Ramos (cell line): Measurements from ENCODE around the gene HMG20A.

Experiments
- in situ Hi-C: fragments of 300-500 bp; cut with MboI; formaldehyde crosslinking; loops from one replicate; pipeline ENCODE4 v1.14.3; 2022; ENCODE audit warnings: low sequenced_read_pairs; ENCODE audit not compliant: unreplicated experiment

HMG20A gene

DNA sequence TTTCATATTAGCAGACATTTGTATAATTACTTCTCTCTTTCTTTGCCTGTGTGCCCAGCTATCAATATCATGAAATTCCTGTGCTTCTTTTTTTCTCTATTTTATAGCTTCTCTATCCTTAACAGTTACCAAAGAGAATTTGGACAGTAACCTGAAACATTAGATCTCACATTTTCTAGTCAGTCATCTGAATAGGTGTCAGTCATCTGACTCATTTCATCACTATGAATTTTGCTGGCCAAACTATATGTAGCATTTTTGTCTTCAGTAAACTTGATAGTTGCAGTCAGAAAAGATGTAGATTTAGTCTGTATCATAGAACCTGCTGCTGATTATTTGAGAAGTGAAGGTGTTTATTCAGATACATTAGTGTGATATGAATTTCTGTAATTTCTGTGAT is 52.6 kb downstream of the HMG20A start:
- in situ Hi-C loops, result no loop called here

DNA sequence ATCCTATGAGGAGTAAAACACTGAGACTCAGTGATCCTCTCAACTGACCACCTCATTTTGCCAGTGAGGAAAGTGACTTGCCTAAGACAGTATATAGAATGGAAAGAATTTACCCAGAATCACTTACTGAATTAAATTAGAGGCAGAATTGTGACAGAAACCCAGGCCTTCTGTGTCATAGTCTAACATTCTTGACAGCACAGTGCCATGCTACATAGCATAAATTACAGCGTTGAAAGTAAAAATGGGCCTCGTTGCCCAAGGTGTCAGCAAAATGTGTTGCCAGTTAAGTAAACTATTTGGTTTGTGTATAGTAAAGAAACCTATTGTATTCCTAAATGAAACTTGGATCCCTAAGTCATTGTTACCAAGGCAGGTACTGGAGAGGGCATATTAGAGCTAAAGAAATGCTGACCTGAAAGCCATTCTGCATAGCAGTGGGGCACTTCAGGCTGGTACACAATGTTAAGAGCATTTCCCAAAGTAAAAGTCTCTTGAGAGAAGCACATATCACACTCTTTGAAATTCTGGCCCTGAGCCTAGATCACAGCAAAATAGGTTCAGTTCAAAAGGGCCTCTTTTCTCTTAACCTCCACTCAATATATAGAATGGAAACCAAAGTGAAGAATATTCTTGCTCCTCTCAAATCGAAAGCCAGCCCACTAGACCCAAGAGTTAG is 53.8 kb downstream of the HMG20A start:
- in situ Hi-C loops, result no loop called here

DNA sequence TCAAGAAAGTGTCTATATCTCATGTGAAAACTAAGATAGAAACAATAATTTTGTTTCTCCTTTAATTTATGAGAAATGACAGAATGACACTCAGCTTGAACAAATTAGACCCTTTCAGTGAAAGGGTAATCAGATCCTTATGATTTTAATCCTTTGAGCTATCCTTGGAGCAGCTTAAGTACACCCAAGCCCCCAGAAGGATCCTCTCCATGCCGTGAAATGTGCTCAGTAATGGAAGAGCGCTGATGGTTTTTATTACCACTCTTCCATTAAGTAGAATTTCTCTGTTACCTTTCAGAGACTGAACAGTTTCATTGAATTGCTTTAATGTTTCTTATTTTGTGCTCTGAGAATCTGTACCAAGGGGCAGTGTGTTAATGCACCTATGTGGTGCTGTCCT is 54.3 kb downstream of the HMG20A start:
- in situ Hi-C loops, result no loop called here

GRCh38 chr15:77475898-77476297 is 55.2 kb downstream of the HMG20A start:
- in situ Hi-C loops, result no loop called here

GRCh38 chr15:77476995-77477394 is 56.3 kb downstream of the HMG20A start:
- in situ Hi-C loops, result no loop called here

DNA sequence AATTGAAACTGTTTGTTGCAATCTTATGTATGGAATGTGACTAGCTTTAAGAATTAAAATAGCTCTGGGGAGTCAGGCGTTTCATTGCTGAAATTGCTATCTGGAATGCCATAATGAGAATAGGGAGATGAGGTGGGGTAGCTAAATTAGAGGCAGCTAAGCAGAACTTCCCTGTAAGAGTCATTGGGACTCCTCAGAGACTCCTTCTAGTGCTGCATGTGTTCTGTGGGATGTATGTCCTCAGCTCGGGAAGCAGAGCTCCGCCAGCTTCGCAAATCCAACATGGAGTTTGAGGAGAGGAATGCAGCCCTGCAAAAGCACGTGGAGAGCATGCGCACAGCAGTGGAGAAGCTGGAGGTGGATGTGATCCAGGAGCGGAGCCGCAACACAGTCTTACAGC is 57.4 kb downstream of the HMG20A start:
- in situ Hi-C loops, result no loop called here

GRCh38 chr15:77479015-77479414 is 58.3 kb downstream of the HMG20A start:
- in situ Hi-C loops, result no loop called here

DNA sequence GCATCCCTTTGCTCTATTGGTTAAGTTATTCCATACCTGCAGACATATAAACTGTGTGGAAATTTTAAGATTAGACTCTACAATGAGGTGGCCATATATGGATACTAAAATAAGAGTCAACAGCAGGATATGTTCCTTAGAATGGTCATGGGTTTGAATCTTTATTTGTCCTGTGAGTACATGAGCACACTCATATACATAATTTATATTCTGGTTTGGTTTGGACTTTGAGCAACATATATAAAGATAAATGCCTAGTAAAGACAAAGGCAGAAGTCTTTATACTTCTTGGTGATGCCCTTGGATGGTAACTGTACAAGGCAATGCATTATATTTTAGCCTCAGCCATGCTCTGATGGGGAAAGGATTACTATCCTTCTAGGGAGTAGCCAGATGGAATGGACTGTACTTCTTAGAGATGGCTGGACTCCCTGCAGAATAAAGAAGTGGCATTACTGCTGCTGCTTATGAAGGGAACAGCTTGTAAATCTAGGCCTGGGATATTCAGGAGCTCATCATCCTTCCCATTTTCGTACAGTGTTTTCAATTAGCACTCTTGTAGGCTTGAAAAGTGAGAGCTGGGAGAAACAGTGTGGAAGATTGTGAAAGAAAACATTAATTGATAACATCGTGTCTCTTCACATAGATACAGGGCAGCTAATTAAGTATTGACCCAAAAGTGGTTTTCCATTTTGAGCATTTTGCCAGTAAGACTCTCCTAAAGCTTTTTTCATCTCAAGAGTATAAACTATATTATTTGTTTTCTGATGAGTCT is 60.4 kb downstream of the HMG20A start:
- in situ Hi-C loops, result no loop called here

DNA sequence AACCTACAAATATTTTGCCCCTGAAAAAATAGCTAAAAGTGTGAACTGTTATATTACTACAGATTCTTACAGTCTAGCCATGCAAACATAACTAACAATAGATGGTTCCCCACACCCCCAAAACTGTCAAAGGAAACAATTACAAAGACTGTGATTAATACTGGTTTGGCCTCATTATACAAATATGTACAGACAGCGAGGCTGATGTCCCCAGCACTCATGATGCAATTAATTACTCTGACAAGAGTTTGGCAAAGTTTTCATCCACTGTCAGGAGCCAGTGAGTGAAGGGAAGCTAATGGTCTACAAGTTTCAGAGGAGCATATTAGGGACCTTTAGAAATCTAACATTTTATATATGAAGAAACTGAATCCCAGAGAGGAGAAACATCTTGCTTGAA is 61.0 kb downstream of the HMG20A start:
- in situ Hi-C loops, result no loop called here

DNA sequence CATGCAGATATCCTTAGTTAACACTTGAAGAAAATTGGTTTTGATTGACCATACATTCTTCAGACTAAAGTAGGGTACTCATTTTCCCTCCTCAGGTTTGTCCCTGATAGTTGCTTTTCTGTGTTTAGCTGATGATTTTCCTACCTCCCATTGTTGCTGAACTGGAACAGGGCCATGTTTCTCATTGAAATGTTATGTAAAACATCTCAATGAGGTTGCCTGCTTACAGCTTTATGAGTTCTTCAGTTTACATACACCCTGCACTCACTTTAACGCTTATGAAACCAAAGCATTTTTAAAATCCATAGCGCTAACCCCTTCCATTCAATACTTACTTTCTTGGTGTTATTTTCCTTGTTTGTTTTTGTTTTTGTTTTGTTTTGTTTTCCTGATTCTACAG is 61.9 kb downstream of the HMG20A start:
- in situ Hi-C loops, result no loop called here

- in situ Hi-C loops, result no loop called here
Measured at GRCh38 chr15:77483425-77484140, 62.9 kb downstream of the HMG20A start.

GRCh38 chr15:77484994-77485393 is 64.3 kb downstream of the HMG20A start:
- in situ Hi-C loops, result no loop called here

DNA sequence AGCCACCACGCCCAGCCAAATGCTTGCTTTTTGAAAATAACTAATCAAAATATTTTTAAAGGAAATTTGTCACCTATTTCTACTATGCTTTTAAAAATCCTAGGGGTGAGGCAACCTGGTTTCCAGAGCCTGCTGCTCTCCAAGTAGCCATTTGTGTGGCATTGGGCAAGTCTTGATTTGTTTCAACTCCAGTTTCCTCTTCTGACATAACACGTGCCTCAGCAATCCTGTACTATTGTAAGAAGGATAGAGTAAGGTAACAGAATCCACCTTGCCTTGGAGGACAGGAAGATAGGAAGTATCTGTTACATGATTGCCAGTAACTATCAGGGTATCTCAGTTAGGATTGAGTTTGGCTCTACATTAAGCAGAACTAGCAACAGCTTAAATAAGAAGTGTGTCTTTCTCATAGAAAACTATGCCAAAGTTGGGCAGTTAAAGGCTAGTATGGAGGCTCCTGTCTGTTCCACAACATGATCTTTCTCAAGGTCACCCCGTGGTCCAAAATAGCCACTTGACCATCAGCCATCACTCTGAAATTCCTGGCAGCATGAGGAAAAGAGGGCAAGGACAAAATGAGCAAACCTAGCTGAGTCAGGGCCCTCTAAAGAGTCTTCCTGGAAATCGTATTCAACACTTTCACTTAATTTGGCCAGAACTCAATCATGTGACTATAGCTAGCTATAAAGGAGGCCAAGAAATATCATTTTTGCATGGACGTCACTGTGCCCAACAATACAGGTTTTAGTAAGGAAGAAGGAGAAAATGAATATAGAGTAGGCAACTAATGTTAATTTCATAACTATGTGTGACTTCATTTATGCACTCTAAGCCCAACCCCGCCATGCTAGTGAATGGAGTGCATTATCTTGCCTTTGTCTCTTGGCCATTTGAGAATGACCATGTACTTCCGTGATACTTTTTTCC is 66.1 kb downstream of the HMG20A start:
- in situ Hi-C loops, result no loop called here

DNA sequence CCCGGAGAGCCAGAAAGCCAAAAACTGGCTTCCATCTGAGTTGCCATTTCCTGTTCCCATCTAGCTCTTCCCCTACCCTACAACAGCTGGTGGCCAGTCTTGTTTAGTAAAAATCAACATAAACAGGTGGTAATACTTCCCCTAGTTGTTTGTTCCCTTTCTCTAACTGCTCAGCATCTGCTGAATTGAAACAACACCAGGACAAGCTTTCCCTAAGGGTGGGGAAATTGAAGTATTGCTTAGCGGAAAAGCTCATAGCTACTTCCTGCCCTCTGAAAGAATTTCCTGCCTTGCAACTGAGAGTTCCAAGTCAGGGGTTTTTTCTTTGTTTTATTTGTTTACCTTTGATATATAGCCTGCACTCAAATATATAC is 66.8 kb downstream of the HMG20A start:
- in situ Hi-C loops, result no loop called here

DNA sequence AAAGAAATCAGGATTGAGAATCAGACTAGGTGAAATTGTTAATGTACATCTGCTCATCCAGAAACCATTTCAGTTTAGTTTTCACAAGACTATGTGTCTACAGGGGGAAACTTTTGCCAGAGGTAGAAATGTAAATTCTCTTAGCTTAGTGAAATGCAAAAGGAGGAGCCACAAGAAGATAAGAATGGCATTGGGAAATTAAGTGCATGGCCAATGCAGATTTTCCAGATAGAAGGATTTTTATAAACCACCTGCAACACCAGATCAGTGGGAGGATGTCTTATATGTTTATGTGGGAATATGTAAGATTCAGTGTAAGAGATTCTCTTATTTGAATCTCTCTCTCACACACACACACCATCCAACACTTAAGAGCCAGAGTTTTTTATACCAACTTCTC is 67.2 kb downstream of the HMG20A start:
- in situ Hi-C loops, result no loop called here

DNA sequence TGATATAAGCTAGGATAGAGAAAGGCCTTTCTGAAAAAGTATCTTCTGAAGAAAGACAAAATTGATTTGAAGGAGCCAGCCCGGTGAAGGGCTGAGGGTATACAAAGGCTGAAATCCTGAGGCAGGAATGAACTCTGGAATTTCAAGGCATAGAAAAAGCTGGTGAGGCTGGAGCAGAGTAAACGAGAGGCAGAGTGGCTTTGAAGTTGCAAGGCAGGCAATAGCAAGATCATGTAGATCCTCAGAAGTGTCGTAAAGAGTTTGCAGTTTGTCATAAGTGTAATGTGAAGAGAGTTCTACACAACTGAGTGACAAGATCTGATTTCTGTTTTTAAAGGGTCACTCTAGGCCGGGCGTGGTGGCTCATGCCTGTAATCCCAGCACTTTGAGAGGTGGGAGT is 69.0 kb downstream of the HMG20A start:
- in situ Hi-C loops, result loop anchor here (5.0 kb wide), 1 partner anchor 372 kb away; no protein-coding TSS in a partner anchor

GRCh38 chr15:77493324-77493907 is 72.7 kb downstream of the HMG20A start:
- in situ Hi-C loops, result loop anchor here (5.0 kb wide), 1 partner anchor 376 kb away; no protein-coding TSS in a partner anchor

DNA sequence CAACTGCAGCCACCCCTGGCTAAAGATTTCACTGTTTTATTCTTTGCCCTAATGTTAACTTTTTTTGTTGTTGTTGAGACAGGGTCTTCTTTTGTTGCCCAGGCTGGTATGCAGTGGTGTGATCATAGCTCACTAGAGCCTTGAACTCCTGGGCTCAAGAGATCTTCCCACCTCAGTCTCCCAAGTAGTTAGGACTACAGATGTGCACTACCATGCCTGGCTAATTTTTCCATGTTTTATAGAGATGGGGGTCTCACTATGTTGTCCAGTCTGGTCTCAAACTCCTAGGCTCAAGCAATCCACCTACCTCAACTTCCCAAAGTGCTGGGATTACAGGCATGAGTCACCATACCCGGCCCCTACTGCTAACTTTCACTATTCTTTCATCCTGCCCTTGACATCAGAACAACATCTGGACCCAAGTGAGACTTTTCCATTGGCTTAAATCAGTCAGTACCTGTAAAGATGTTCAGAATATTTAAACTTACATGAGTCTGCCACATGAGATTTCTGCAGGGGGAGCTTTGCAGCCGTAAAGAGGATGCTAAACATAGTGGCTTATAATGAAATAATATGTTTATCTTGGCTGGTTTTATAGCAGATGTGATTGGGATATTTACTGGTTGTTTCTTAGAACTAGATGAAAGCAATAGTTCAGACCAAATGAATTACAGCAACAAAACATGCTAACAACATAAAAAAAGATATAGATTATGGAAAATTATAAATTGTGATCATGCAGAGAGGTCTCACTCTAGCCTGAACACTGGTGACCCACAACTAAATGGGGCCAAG is 73.6 kb downstream of the HMG20A start:
- in situ Hi-C loops, result loop anchor here (5.0 kb wide), 1 partner anchor 377 kb away; no protein-coding TSS in a partner anchor

DNA sequence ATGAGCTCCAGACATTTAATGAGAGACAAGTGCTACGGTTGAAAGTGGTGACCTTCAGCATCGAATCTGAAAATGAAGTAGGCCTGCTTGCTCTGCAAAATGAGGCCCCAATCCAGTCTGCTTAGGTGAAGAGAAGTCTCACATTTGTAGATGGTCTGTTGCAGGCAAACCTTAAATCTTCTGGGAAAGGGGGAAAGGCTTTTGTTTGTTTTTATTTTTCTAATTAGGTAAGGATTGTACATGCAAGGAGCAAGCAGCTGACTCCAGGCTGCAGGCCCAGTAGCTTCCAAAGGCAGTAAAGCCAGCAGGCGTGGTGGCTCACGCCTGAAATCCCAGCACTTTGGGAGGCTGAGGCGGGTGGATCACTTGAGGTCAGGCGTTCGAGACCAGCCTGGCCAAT is 74.3 kb downstream of the HMG20A start:
- in situ Hi-C loops, result loop anchor here (5.0 kb wide), 1 partner anchor 378 kb away; no protein-coding TSS in a partner anchor
